ENCODE measurements around the gene RAPGEF2. TPM values are rescaled to one million over a fixed set of nuclear protein-coding genes. Genes with fewer than 3 reads are reported as not detected.

RAPGEF2 gene
- total and polyA plus RNA-seq, 7 experiments from 2014 or later: 0.72 to 35.2 (median 20.7) TPM

DNA sequence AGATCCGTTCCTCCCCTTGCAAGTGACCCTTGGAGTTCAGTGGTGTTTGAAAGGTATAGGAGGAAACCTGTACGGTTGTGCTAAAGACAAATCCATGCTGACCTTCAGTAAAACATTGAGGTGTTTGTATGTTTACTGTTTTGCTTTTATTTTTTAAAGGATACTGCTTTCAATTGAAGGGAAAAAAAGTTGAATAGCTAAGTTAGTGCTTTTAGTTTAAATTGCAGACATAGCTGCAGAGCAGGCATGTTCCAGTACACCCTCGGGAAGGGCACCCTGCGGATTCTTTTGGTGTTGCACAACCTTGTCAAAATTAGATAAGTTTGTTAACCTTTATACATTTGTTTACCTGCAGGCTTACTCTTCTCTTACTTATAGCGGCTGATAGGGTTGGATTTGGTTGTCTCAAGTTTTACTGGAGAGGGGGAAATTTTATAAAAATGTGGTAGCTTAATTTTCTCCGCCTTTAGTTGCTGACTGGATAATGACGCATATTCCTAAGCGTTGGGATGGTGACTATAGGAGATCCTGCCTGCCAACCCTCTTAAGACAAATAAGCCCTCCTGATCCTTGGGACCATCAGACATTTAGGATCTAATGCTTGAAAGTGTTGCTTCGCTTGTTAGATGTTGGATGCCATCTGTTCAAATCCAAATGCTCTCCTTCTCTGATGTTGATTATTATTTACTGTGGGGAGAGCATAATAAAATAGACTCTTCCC lies 2.0 kb downstream of the RAPGEF2 start:
- peaks cover 0 to 4% (median 0%) of the 10 kb centered on the region in 11 donors for H3K9me3 Mint-ChIP-seq
- intact Hi-C loops (cut with micrococcal nuclease): loop anchor here (1.0 to 5.0 kb wide), 3 partner anchors 70 to 337 kb away; no protein-coding TSS in a partner anchor
- peak overlapping the region; percentile 69 for H3K4me3 ChIP-seq (ENCODE audit: low read length)
- peak in 2 of 9 donors; percentile 29 to 38 for DNase-seq
- H3K4me3 Mint-ChIP-seq: peak overlapping the region; percentile 86 to 98 (median 93)
- CTCF ChIA-PET: no interaction called here
- peaks cover 8 to 20% of the 10 kb centered on the region in 2 donors for H3K4me1 ChIP-seq (ENCODE audit: control insufficient read depth in 2 of 2, insufficient read depth in 2 of 2, low read length in 2 of 2)
- H3K36me3 Mint-ChIP-seq: peaks cover 0 to 2% (median 0%) of the 10 kb centered on the region in 5 donors
- H3K4me1 Mint-ChIP-seq: peaks cover 30 to 51% (median 42%) of the 10 kb centered on the region in 7 donors
- H3K36me3 ChIP-seq (ENCODE audit: control insufficient read depth in 2 of 3, insufficient read depth in 3 of 3, low read length in 3 of 3): peaks cover 0 to 4% (median 0%) of the 10 kb centered on the region in 3 experiments
- no peak for ATAC-seq
- POLR2A ChIA-PET: interaction anchor here (0.5 kb wide), 1 partner anchor 334 kb away, joined by 3 read pairs; no protein-coding TSS in a partner anchor
- peaks cover 0 to 4% (median 0%) of the 10 kb centered on the region in 5 donors for H3K27me3 Mint-ChIP-seq
- peak overlapping the region; percentile 66 to 98 (median 92) for H3K27ac Mint-ChIP-seq
- no peaks in the 10 kb centered on the region for H3K9me3 ChIP-seq (ENCODE audit: control insufficient read depth in 2 of 3, low read length in 3 of 3)
- peak overlapping the region; percentile 47 for H3K27ac ChIP-seq (ENCODE audit: low read depth, low read length)
- H3K27me3 ChIP-seq (ENCODE audit: control insufficient read depth in 2 of 2, insufficient read depth in 2 of 2, low read length in 2 of 2): no peaks in the 10 kb centered on the region

- no peak overlapping the region for H3K4me3 ChIP-seq (ENCODE audit: low read length)
- intact Hi-C loops (cut with micrococcal nuclease): loop anchor here in 1 of 2 donors (1.0 kb wide), 1 partner anchor 69 kb away; no protein-coding TSS in a partner anchor
- ATAC-seq (no peak), DNase-seq (no peak)
- H3K4me1 Mint-ChIP-seq: peaks cover 30 to 51% (median 42%) of the 10 kb centered on the region in 7 donors
- ChIA-PET CTCF (no interaction called here), POLR2A (no interaction called here)
- H3K4me1 ChIP-seq (ENCODE audit: control insufficient read depth in 2 of 2, insufficient read depth in 2 of 2, low read length in 2 of 2): peaks cover 8 to 20% of the 10 kb centered on the region in 2 donors
- peaks cover 0 to 2% (median 0%) of the 10 kb centered on the region in 5 donors for H3K36me3 Mint-ChIP-seq
- H3K36me3 ChIP-seq (ENCODE audit: control insufficient read depth in 2 of 3, insufficient read depth in 3 of 3, low read length in 3 of 3): peaks cover 0 to 4% (median 0%) of the 10 kb centered on the region in 3 experiments
- H3K27ac Mint-ChIP-seq: peak overlapping the region in 2 of 9 donors; percentile 71 to 87
- peak overlapping the region in 6 of 10 donors; percentile 86 to 98 (median 88) for H3K4me3 Mint-ChIP-seq
- no peaks in the 10 kb centered on the region for H3K9me3 ChIP-seq (ENCODE audit: control insufficient read depth in 2 of 3, low read length in 3 of 3)
- peaks cover 0 to 4% (median 0%) of the 10 kb centered on the region in 5 donors for H3K27me3 Mint-ChIP-seq
- H3K27me3 ChIP-seq (ENCODE audit: control insufficient read depth in 2 of 2, insufficient read depth in 2 of 2, low read length in 2 of 2): no peaks in the 10 kb centered on the region
- H3K27ac ChIP-seq (ENCODE audit: low read depth, low read length): no peak overlapping the region
- peaks cover 0 to 4% (median 0%) of the 10 kb centered on the region in 11 donors for H3K9me3 Mint-ChIP-seq
These were observed 2.9 kb downstream of the RAPGEF2 start for GRCh38 chr4:159105761-159106243.

- DNase-seq (no peak), ATAC-seq (no peak)
- Mint-ChIP-seq H3K27ac (no peak overlapping the region), H3K4me1 (peaks cover 30 to 46% (median 37%) of the 10 kb centered on the region in 7 donors), H3K4me3 (peak overlapping the region in 1 of 10 donors; percentile 32), H3K36me3 (peaks cover 0 to 2% (median 0%) of the 10 kb centered on the region in 5 donors), H3K27me3 (peaks cover 0 to 4% (median 0%) of the 10 kb centered on the region in 5 donors), H3K9me3 (peaks cover 0 to 3% (median 0%) of the 10 kb centered on the region in 11 donors)
- no peaks in the 10 kb centered on the region for H3K27me3 ChIP-seq (ENCODE audit: control insufficient read depth in 2 of 2, insufficient read depth in 2 of 2, low read length in 2 of 2)
- no peak overlapping the region for H3K27ac ChIP-seq (ENCODE audit: low read depth, low read length)
- intact Hi-C loops (cut with micrococcal nuclease): loop anchor here in 1 of 2 donors (1.0 kb wide), 2 partner anchors 11 to 29 kb away; no protein-coding TSS in a partner anchor
- H3K4me3 ChIP-seq (ENCODE audit: low read length): no peak overlapping the region
- ChIA-PET CTCF (no interaction called here), POLR2A (no interaction called here)
- H3K4me1 ChIP-seq (ENCODE audit: control insufficient read depth in 2 of 2, insufficient read depth in 2 of 2, low read length in 2 of 2): peaks cover 8 to 20% of the 10 kb centered on the region in 2 donors
- no peaks in the 10 kb centered on the region for H3K9me3 ChIP-seq (ENCODE audit: control insufficient read depth in 2 of 3, low read length in 3 of 3)
- peaks cover 0 to 4% (median 0%) of the 10 kb centered on the region in 3 experiments for H3K36me3 ChIP-seq (ENCODE audit: control insufficient read depth in 2 of 3, insufficient read depth in 3 of 3, low read length in 3 of 3)
These were observed 3.8 kb downstream of the RAPGEF2 start for GRCh38 chr4:159106636-159107035.

DNA sequence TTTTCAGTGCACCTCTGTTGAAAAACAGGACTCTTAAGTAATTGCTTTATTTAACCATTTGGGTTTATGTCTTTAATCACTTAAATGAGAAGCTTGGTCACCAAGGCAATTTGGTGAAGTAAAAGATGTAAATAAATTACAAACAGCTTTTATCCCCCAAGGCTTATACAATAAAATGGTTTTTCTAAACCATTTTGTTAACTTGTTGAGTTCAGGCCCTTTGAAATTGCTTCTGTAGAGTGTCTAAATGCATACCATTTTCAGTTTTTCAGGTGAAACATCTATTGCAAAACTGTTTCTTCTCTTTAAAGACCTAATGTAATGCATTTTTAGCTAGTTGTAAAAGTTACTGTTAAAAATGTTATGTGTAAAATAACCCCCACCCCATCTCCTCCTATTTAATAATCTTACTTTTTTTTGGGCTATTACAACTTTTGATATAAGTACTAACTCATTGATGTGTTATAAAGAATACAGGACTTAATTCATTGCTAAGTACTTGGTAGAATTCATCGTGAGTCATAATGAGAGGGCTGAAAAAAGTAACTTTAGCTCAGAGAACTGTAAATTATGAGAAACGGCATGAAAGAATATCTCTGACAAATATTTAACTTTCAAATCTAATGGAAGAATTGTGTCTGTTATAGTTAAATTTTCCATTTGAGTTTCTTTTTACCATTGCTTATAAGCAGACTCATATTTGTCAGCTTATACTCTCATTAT lies 4.5 kb downstream of the RAPGEF2 start:
- DNase-seq: no peak
- Mint-ChIP-seq H3K4me1 (peaks cover 24 to 40% (median 31%) of the 10 kb centered on the region in 7 donors), H3K27me3 (peaks cover 0 to 4% (median 0%) of the 10 kb centered on the region in 5 donors), H3K36me3 (peaks cover 0 to 2% (median 0%) of the 10 kb centered on the region in 5 donors), H3K27ac (peak overlapping the region in 1 of 9 donors; percentile 9), H3K4me3 (no peak overlapping the region), H3K9me3 (peaks cover 0 to 3% (median 0%) of the 10 kb centered on the region in 11 donors)
- H3K4me1 ChIP-seq (ENCODE audit: control insufficient read depth in 2 of 2, insufficient read depth in 2 of 2, low read length in 2 of 2): peaks cover 8 to 17% of the 10 kb centered on the region in 2 donors
- peaks cover 0 to 4% (median 0%) of the 10 kb centered on the region in 3 experiments for H3K36me3 ChIP-seq (ENCODE audit: control insufficient read depth in 2 of 3, insufficient read depth in 3 of 3, low read length in 3 of 3)
- H3K9me3 ChIP-seq (ENCODE audit: control insufficient read depth in 2 of 3, low read length in 3 of 3): no peaks in the 10 kb centered on the region
- CTCF ChIA-PET: interaction anchor here (0.8 kb wide), 1 partner anchor 11 kb away, joined by 3 read pairs; no protein-coding TSS in a partner anchor
- POLR2A ChIA-PET: no interaction called here
- intact Hi-C loops (cut with micrococcal nuclease): loop anchor here in 1 of 2 donors (1.0 kb wide), 2 partner anchors 10 to 30 kb away; no protein-coding TSS in a partner anchor
- no peak overlapping the region for H3K4me3 ChIP-seq (ENCODE audit: low read length)
- H3K27me3 ChIP-seq (ENCODE audit: control insufficient read depth in 2 of 2, insufficient read depth in 2 of 2, low read length in 2 of 2): no peaks in the 10 kb centered on the region
- no peak overlapping the region for H3K27ac ChIP-seq (ENCODE audit: low read depth, low read length)
- no peak for ATAC-seq

DNA sequence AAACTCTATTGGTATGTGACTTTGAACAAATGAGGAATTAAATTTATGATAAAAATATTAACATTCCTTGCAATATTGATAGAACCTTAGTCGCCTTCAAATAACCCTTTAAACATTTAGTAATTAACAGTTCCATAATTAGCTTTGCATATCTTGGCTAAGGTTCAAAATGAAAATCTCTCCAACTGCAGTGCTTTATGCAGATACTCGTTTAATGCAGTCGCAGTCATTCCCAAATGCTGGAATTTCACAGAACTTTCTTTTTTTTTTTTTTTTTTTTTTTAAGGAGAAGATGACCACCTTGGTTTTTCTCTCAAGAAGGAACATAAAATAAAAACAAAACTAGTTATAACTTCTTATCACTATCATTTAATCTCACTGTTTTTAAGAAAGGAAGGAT lies 5.2 kb downstream of the RAPGEF2 start:
- no peak for ATAC-seq
- intact Hi-C loops (cut with micrococcal nuclease): no loop called here
- peaks cover 0 to 4% (median 0%) of the 10 kb centered on the region in 5 donors for H3K27me3 Mint-ChIP-seq
- no peak overlapping the region for H3K4me3 Mint-ChIP-seq
- CTCF ChIA-PET: no interaction called here
- peaks cover 0 to 4% (median 0%) of the 10 kb centered on the region in 5 donors for H3K36me3 Mint-ChIP-seq
- Histone ChIP-seq H3K4me3 (ENCODE audit: low read length) (no peak overlapping the region), H3K36me3 (ENCODE audit: control insufficient read depth in 2 of 3, insufficient read depth in 3 of 3, low read length in 3 of 3) (peaks cover 0 to 4% (median 0%) of the 10 kb centered on the region in 3 experiments), H3K4me1 (ENCODE audit: control insufficient read depth in 2 of 2, insufficient read depth in 2 of 2, low read length in 2 of 2) (peaks cover 8 to 15% of the 10 kb centered on the region in 2 donors), H3K27me3 (ENCODE audit: control insufficient read depth in 2 of 2, insufficient read depth in 2 of 2, low read length in 2 of 2) (no peaks in the 10 kb centered on the region), H3K9me3 (ENCODE audit: control insufficient read depth in 2 of 3, low read length in 3 of 3) (no peaks in the 10 kb centered on the region), H3K27ac (ENCODE audit: low read depth, low read length) (no peak overlapping the region)
- peaks cover 24 to 39% (median 31%) of the 10 kb centered on the region in 7 donors for H3K4me1 Mint-ChIP-seq
- no peak for DNase-seq
- no peak overlapping the region for H3K27ac Mint-ChIP-seq
- POLR2A ChIA-PET: no interaction called here
- peaks cover 0 to 3% (median 0%) of the 10 kb centered on the region in 11 donors for H3K9me3 Mint-ChIP-seq

- CTCF ChIA-PET: interaction anchor here (0.9 kb wide), 1 partner anchor 160 kb away, joined by 3 read pairs; no protein-coding TSS in a partner anchor
- Mint-ChIP-seq H3K27me3 (no peaks in the 10 kb centered on the region), H3K27ac (no peak overlapping the region), H3K36me3 (peaks cover 0 to 10% (median 0%) of the 10 kb centered on the region in 5 donors), H3K4me3 (no peak overlapping the region), H3K4me1 (peaks cover 5 to 24% (median 14%) of the 10 kb centered on the region in 7 donors), H3K9me3 (no peaks in the 10 kb centered on the region)
- DNase-seq: no peak
- POLR2A ChIA-PET: interaction anchor here (1.0 kb wide), 1 partner anchor 10 kb away, joined by 3 read pairs; no protein-coding TSS in a partner anchor
- no peak for ATAC-seq
- Histone ChIP-seq H3K9me3 (ENCODE audit: control insufficient read depth in 2 of 3, low read length in 3 of 3) (no peaks in the 10 kb centered on the region), H3K27me3 (ENCODE audit: control insufficient read depth in 2 of 2, insufficient read depth in 2 of 2, low read length in 2 of 2) (no peaks in the 10 kb centered on the region), H3K27ac (ENCODE audit: low read depth, low read length) (no peak overlapping the region), H3K36me3 (ENCODE audit: control insufficient read depth in 2 of 3, insufficient read depth in 3 of 3, low read length in 3 of 3) (no peaks in the 10 kb centered on the region), H3K4me1 (ENCODE audit: control insufficient read depth in 2 of 2, insufficient read depth in 2 of 2, low read length in 2 of 2) (peaks cover 0 to 3% of the 10 kb centered on the region in 2 donors), H3K4me3 (ENCODE audit: low read length) (no peak overlapping the region)
- intact Hi-C loops (cut with micrococcal nuclease): no loop called here
These were observed 8.1 kb downstream of the RAPGEF2 start for GRCh38 chr4:159110961-159111360.
